DND-41 (cell line): Measurements from ENCODE around the gene DNAJB1.
"Not testable (repeated sequence)": the region's sequence is repeated elsewhere in the genome, so short reads cannot be mapped to it uniquely, and the experiment has no call there.

Experiments
- EZH2 ChIP-seq: IDR thresholded peaks from 3 replicates; pipeline ENCODE4 v1.6.1; 2012; ENCODE audit warnings: borderline replicate concordance, low read depth, mild to moderate bottlenecking, moderate library complexity, low read length, inconsistent platforms; ENCODE audit not compliant: severe bottlenecking
- TF ChIP-seq, protein P1 (sequence below): IDR thresholded peaks from 2 replicates; pipeline ENCODE4 v1.5.1; 2012; ENCODE audit warnings: borderline replicate concordance, low read length, moderate library complexity, mild to moderate bottlenecking; ENCODE audit not compliant: poor library complexity, severe bottlenecking; ENCODE audit errors: extremely low read depth

GRCh38 chr19:14504575-14504974, 13.6 kb downstream of the DNAJB1 start:
- TF ChIP-seq, protein P1, sequence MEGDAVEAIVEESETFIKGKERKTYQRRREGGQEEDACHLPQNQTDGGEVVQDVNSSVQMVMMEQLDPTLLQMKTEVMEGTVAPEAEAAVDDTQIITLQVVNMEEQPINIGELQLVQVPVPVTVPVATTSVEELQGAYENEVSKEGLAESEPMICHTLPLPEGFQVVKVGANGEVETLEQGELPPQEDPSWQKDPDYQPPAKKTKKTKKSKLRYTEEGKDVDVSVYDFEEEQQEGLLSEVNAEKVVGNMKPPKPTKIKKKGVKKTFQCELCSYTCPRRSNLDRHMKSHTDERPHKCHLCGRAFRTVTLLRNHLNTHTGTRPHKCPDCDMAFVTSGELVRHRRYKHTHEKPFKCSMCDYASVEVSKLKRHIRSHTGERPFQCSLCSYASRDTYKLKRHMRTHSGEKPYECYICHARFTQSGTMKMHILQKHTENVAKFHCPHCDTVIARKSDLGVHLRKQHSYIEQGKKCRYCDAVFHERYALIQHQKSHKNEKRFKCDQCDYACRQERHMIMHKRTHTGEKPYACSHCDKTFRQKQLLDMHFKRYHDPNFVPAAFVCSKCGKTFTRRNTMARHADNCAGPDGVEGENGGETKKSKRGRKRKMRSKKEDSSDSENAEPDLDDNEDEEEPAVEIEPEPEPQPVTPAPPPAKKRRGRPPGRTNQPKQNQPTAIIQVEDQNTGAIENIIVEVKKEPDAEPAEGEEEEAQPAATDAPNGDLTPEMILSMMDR: not testable (repeated sequence)
- not testable (repeated sequence) for TF ChIP-seq EZH2
